Measurements from ENCODE around the gene KCNH3. TPM values are rescaled to one million over a fixed set of nuclear protein-coding genes. Genes with fewer than 3 reads are reported as not detected.

Gene KCNH3
- total RNA-seq, 1 experiment from 2014 or later: 0.26 TPM

DNA sequence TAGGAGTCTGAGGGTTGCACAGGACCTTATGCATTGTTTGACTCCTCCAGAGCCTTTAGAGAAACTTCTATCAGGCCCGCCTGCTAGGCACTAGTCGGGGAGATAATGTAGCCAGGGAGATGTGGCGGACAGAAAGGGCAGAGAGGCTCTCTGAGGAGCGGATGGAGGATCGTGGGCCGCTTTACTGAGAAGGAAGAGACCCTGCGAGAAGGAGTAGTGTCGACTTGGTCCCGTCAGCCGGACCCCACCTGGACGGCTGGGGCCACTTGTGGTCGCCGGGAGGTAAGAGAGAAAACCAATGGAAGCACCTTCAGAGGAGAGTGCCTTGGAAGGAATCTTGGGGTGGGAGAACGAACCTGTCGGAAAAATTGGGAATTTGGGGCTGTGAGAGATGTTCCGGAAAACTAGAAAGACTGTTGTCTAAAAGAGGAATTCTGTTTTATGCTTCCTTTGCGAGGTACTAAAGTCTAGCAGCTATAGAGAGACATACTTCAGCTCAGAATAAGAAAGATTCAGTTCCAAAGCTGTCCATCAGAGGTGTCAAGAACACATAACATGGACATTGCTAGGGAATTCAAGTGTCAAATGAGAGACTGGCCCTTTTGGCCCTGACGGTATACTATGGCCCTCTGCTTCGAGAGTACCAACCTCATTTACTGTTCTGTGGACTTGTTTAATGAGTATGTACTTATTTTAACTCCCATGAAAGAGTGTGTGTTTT is 29.8 kb downstream of the KCNH3 start:
- Histone ChIP-seq H4K20me1 (ENCODE audit: control insufficient read depth, insufficient read depth, insufficient read length) (no peaks in the 10 kb centered on the region), H3T11ph (ENCODE audit: low read length) (no peak overlapping the region), H3K79me2 (ENCODE audit: insufficient read depth, low read length) (no peaks in the 10 kb centered on the region; the same call in 1 of the 2 replicates), H3K4me1 (ENCODE audit: insufficient read depth, low read length) (no peaks in the 10 kb centered on the region), H4K91ac (ENCODE audit: insufficient read length, low read depth, low read length) (no peak overlapping the region), H3K9ac (ENCODE audit: extremely low read depth, insufficient read length, low read length) (peak overlapping the region; percentile 69), H3K27ac (ENCODE audit: insufficient read length, low read depth, low read length) (no peak overlapping the region), H2BK5ac (ENCODE audit: insufficient read length, low read length) (no peak overlapping the region), H3K27me3 (ENCODE audit: insufficient read depth, low read length) (no peaks in the 10 kb centered on the region), H3K14ac (ENCODE audit: insufficient read depth, low read length) (no peak overlapping the region), H3K56ac (ENCODE audit: insufficient read length, low read depth, low read length) (no peak overlapping the region), H3K79me1 (ENCODE audit: insufficient read depth, low read depth, low read length, poor library complexity, severe bottlenecking) (peaks cover 3% of the 10 kb centered on the region), H2AFZ (ENCODE audit: low read length) (no peak overlapping the region), H2BK12ac (ENCODE audit: insufficient read length, low read depth, low read length) (no peak overlapping the region), H3K4ac (ENCODE audit: low read depth, low read length) (no peak overlapping the region), H3K18ac (ENCODE audit: insufficient read length, low read depth, low read length) (no peak overlapping the region), H2BK15ac (ENCODE audit: low read depth, low read length) (no peak overlapping the region), H3K4me2 (ENCODE audit: insufficient read depth, insufficient read length, low read length) (peak overlapping the region; percentile 74), H4K8ac (replicated peaks; ENCODE audit: insufficient read length, low read depth, low read length) (no peak overlapping the region), H2BK20ac (ENCODE audit: low read depth, low read length, poor library complexity, severe bottlenecking) (no peak overlapping the region), H4K5ac (ENCODE audit: insufficient read length, low read depth, low read length) (no peak overlapping the region), H3K23me2 (ENCODE audit: insufficient read length, low read depth, low read length, poor library complexity, severe bottlenecking) (peaks cover 6% of the 10 kb centered on the region), H2AK5ac (ENCODE audit: insufficient read length, low read length) (no peak overlapping the region), H3K9me3 (ENCODE audit: control insufficient read depth, low read depth, low read length) (no peaks in the 10 kb centered on the region), H2BK120ac (ENCODE audit: low read depth, low read length, poor library complexity, severe bottlenecking) (no peak overlapping the region), H3K23ac (ENCODE audit: insufficient read length, low read depth, low read length) (no peak overlapping the region)
- H3K27ac Mint-ChIP-seq: peak overlapping the region; percentile 99; a peak in 6 of 7 replicates
- TF ChIP-seq, protein P1, sequence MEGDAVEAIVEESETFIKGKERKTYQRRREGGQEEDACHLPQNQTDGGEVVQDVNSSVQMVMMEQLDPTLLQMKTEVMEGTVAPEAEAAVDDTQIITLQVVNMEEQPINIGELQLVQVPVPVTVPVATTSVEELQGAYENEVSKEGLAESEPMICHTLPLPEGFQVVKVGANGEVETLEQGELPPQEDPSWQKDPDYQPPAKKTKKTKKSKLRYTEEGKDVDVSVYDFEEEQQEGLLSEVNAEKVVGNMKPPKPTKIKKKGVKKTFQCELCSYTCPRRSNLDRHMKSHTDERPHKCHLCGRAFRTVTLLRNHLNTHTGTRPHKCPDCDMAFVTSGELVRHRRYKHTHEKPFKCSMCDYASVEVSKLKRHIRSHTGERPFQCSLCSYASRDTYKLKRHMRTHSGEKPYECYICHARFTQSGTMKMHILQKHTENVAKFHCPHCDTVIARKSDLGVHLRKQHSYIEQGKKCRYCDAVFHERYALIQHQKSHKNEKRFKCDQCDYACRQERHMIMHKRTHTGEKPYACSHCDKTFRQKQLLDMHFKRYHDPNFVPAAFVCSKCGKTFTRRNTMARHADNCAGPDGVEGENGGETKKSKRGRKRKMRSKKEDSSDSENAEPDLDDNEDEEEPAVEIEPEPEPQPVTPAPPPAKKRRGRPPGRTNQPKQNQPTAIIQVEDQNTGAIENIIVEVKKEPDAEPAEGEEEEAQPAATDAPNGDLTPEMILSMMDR (conservative IDR thresholded peaks at IDR 0.05): no peak
- WGBS (ENCODE audit: extremely low coverage, insufficient read length, low lambda C conversion rate): no CpG with 5 or more reads among the region's 19 CpGs
- H3K27me3 Mint-ChIP-seq (ENCODE audit: low read depth): no peaks in the 10 kb centered on the region; the same call in 1 of the 2 replicates
- peaks cover 0 to 6% of the 10 kb centered on the region in 2 experiments; a peak in 3 of 5 replicates for H3K9me3 Mint-ChIP-seq
- H3K36me3 Mint-ChIP-seq (ENCODE audit: insufficient read depth in 1 of 3, low read depth in 3 of 3): peaks cover 15 to 30% (median 28%) of the 10 kb centered on the region in 3 experiments; a peak in 6 of 7 replicates
- H3K4me1 Mint-ChIP-seq: peaks cover 2 to 14% of the 10 kb centered on the region in 2 experiments
- peak overlapping the region; percentile 98 to 99 for H3K4me3 Mint-ChIP-seq
- DNase-seq: no peak

All from H9 (cell line).